Stomach (tissue), 4 donors: ENCODE data around the gene PTPRM.

Source experiments
- EP300 ChIP-seq: sonication (generic); formaldehyde crosslinking; IDR thresholded peaks from one replicate; pipeline ENCODE4 v1.6.1; 2017; ENCODE audit warnings: antibody characterized with exemption
- POLR2AphosphoS5 ChIP-seq, 3 donors: sonication (generic); formaldehyde crosslinking; IDR thresholded peaks; one replicate each; pipeline ENCODE4 v1.6.1; 2016; ENCODE audit warnings: antibody characterized with exemption in 3 of 3
- TF ChIP-seq, protein P1 (sequence below), 7 experiments: fragments of 450-650 bp in 4 of 7; fragments of 200-600 bp in 3 of 7; sonication (generic) in 3 of 7; IDR thresholded peaks; one replicate each; pipeline ENCODE4 v1.5.1; 2016 to 2019; ENCODE audit warnings: antibody characterized with exemption in 7 of 7, control low read depth in 2 of 7, mild to moderate bottlenecking in 1 of 7

DNA sequence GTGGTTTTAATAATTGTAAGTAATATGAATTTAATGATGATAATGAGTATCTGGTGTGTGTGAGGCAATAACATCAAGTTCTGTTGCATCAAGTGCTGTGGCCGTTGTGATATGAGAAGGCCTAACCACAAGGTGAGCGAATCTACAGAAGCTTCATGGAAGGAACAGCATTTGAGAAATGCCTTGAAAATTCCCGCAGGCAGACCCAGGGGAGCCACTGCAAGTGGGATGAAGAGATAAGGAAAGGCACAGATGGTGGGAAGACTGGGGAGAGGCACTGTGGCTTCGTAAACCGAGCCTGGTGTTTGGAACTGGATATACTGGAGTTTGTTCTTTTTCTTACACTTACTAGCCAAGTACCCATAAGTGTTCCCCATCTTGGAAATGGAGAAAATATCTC lies 357.5 kb downstream of the PTPRM start:
- TF ChIP-seq, protein P1, sequence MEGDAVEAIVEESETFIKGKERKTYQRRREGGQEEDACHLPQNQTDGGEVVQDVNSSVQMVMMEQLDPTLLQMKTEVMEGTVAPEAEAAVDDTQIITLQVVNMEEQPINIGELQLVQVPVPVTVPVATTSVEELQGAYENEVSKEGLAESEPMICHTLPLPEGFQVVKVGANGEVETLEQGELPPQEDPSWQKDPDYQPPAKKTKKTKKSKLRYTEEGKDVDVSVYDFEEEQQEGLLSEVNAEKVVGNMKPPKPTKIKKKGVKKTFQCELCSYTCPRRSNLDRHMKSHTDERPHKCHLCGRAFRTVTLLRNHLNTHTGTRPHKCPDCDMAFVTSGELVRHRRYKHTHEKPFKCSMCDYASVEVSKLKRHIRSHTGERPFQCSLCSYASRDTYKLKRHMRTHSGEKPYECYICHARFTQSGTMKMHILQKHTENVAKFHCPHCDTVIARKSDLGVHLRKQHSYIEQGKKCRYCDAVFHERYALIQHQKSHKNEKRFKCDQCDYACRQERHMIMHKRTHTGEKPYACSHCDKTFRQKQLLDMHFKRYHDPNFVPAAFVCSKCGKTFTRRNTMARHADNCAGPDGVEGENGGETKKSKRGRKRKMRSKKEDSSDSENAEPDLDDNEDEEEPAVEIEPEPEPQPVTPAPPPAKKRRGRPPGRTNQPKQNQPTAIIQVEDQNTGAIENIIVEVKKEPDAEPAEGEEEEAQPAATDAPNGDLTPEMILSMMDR (IDR thresholded peaks at IDR 0.05) = no peak
- TF ChIP-seq POLR2AphosphoS5 (IDR thresholded peaks at IDR 0.05) (no peak), EP300 (no peak)
